ENCODE measurements around the gene RCAN2.

Gene RCAN2

GRCh38 chr6:46204880-46205650 is 286.2 kb downstream of the RCAN2 start:
- no peak for DNase-seq

GRCh38 chr6:46203391-46204177 is 287.7 kb downstream of the RCAN2 start:
- no peak for DNase-seq

- DNase-seq: no peak
Observed at GRCh38 chr6:46201702-46202101, 289.5 kb downstream of the RCAN2 start.

GRCh38 chr6:46199387-46199786 is 291.9 kb downstream of the RCAN2 start:
- no peak for DNase-seq

- DNase-seq: no peak
Observed at GRCh38 chr6:46191961-46192360, 299.3 kb downstream of the RCAN2 start.

- DNase-seq: no peak
Observed at GRCh38 chr6:46190889-46191288, 300.4 kb downstream of the RCAN2 start.

- DNase-seq: no peak
Observed at GRCh38 chr6:46189726-46190125, 301.5 kb downstream of the RCAN2 start.

GRCh38 chr6:46186583-46186982 is 304.7 kb downstream of the RCAN2 start:
- no peak for DNase-seq

- no peak for DNase-seq
Observed at GRCh38 chr6:46184114-46184513, 307.1 kb downstream of the RCAN2 start.

GRCh38 chr6:46175976-46176375 is 315.3 kb downstream of the RCAN2 start:
- DNase-seq: no peak

GRCh38 chr6:46175446-46175845 is 315.8 kb downstream of the RCAN2 start:
- no peak for DNase-seq

- DNase-seq: no peak
Observed at GRCh38 chr6:46174904-46175303, 316.3 kb downstream of the RCAN2 start.

GRCh38 chr6:46172176-46172575 is 319.1 kb downstream of the RCAN2 start:
- no peak for DNase-seq

All from NCI-H1105 treated with DMSO at 0.1 percent for 48 hours (cell line).